OCI-LY7 (cell line): Measurements from ENCODE around the gene COL8A2. TPM values are rescaled to one million over a fixed set of nuclear protein-coding genes. Genes with fewer than 3 reads are reported as not detected.
A peak's percentile ranks its signal among the peaks of the same experiment; 100 is the strongest.

Experiments used
- BruUV-seq: library from RNA; stranded (reverse); fragments of 400-500 nt; replicated peaks from 2 replicates; lab custom pipeline; 2021; lab: Mats Ljungman, UMichigan
- CTCF ChIA-PET: fragments of 300-600 bp; sonication (Branson Sonifier 250); formaldehyde crosslinking; loops from one replicate; lab custom pipeline; 2022; ENCODE audit warnings: antibody characterized with exemption; ENCODE audit not compliant: unreplicated experiment; lab: Charles Lee
- POLR2A ChIA-PET: fragments of 300-600 bp; sonication (Branson Sonifier 250); formaldehyde crosslinking; loops from one replicate; lab custom pipeline; 2022; ENCODE audit warnings: antibody characterized with exemption; lab: Charles Lee
- DNase-seq: peaks from one replicate; pipeline ENCODE4 v3.0.0-alpha.2; 2015; ENCODE audit warnings: low spot score
- H2AFZ ChIP-seq: fragments of 200-600 bp; sonication (generic), shearing (Covaris generic); 2 replicates; pipeline ENCODE4 v1.6.1; 2014; ENCODE audit warnings: mild to moderate bottlenecking, antibody characterized with exemption, low read length, moderate library complexity
- H3K27ac ChIP-seq: fragments of 200-600 bp; sonication (generic); 2 replicates; pipeline ENCODE4 v1.5.1; 2014; ENCODE audit warnings: mixed run types, low read depth, mild to moderate bottlenecking, moderate library complexity, low read length, inconsistent platforms; ENCODE audit not compliant: poor library complexity, severe bottlenecking
- H3K36me3 ChIP-seq: fragments of 200-600 bp; sonication (generic); 2 replicates; pipeline ENCODE4 v1.6.1; 2014; ENCODE audit warnings: mild to moderate bottlenecking, antibody characterized with exemption, low read length, moderate library complexity, mixed read lengths; ENCODE audit not compliant: insufficient read depth
- H3K4me1 ChIP-seq: fragments of 200-600 bp; sonication (generic); 2 replicates; pipeline ENCODE4 v1.5.1; 2014; ENCODE audit warnings: mild to moderate bottlenecking, low read length; ENCODE audit not compliant: insufficient read depth, poor library complexity, severe bottlenecking
- H3K4me2 ChIP-seq: fragments of 200-600 bp; sonication (generic); 2 replicates; pipeline ENCODE4 v1.6.1; 2014; ENCODE audit warnings: mild to moderate bottlenecking, low read length
- H3K4me3 ChIP-seq: fragments of 200-600 bp; sonication (generic); 2 replicates; pipeline ENCODE4 v1.5.1; 2014; ENCODE audit warnings: mild to moderate bottlenecking, low read depth, low read length; ENCODE audit not compliant: poor library complexity, severe bottlenecking
- H3K79me2 ChIP-seq: fragments of 200-600 bp; sonication (generic); 2 replicates; pipeline ENCODE4 v1.6.1; 2016; ENCODE audit warnings: low read depth, mild to moderate bottlenecking, low read length, moderate library complexity, mixed read lengths; ENCODE audit not compliant: insufficient read depth
- H3K9me2 ChIP-seq: fragments of 200-600 bp; sonication (generic); 2 replicates; pipeline ENCODE4 v1.6.1; 2016; ENCODE audit warnings: mild to moderate bottlenecking, low read length, mixed read lengths; ENCODE audit not compliant: insufficient read depth
- H3K9me3 ChIP-seq: fragments of 200-600 bp; sonication (generic); 2 replicates; pipeline ENCODE4 v1.6.1; 2014; ENCODE audit warnings: mild to moderate bottlenecking, mixed run types, low read length, mixed read lengths
- H4K20me1 ChIP-seq: fragments of 200-600 bp; sonication (generic); 2 replicates; pipeline ENCODE4 v1.6.1; 2014; ENCODE audit warnings: mild to moderate bottlenecking, antibody characterized with exemption, low read length, moderate library complexity, mixed read lengths; ENCODE audit not compliant: insufficient read depth
- CTCF ChIP-seq: fragments of 200-600 bp; sonication (generic); conservative IDR thresholded peaks from 2 replicates; pipeline ENCODE4 v1.5.1; 2014; ENCODE audit warnings: mild to moderate bottlenecking, antibody characterized with exemption, low read length, moderate library complexity, mixed read lengths
- EZH2phosphoT487 ChIP-seq: fragments of 200-600 bp; sonication (generic); IDR thresholded peaks from 2 replicates; pipeline ENCODE4 v1.6.1; 2018; ENCODE audit warnings: low read depth, borderline replicate concordance, mild to moderate bottlenecking, mixed run types, antibody characterized with exemption, low read length, moderate library complexity, mixed read lengths
- intact Hi-C: fragments of 100-400 bp; cut with micrococcal nuclease; formaldehyde crosslinking; loops from one replicate; pipeline ENCODE4 v1.10.0; 2022; ENCODE audit not compliant: unreplicated experiment
- total RNA-seq, 2 experiments: library from RNA; depleted of rRNA in 1 of 2; stranded (reverse); fragments of >200 nt in 1 of 2; shearing (Covaris generic) in 1 of 2; gene quantifications; 2 replicates each; pipeline ENCODE4 v1.2.3, GENCODE V29; 2014 to 2022

Gene COL8A2
- total RNA-seq, 2 experiments from 2014 or later = not detected

- Histone ChIP-seq H3K27ac (no peak overlapping the region), H3K9me2 (no peaks in the 10 kb centered on the region), H3K9me3 (no peaks in the 10 kb centered on the region), H3K79me2 (peaks cover 7% of the 10 kb centered on the region), H3K4me2 (0 out of 2 replicates have a peak overlapping the region, but pooled peaks have one; percentile 7), H4K20me1 (peaks cover 5% of the 10 kb centered on the region; the same call in 1 of the 2 replicates), H3K4me3 (no peak overlapping the region), H3K36me3 (no peaks in the 10 kb centered on the region), H3K4me1 (peaks cover 5% of the 10 kb centered on the region), H2AFZ (0 out of 2 replicates have a peak overlapping the region, but pooled peaks have one; percentile 57)
- no peak for DNase-seq
- no TSS peak for BruUV-seq
- CTCF ChIA-PET = no interaction called here
- intact Hi-C loops = loop anchor here (5.0 kb wide), 1 partner anchor 202 kb away; the partner anchor contains the start of gene AGO1
- TF ChIP-seq CTCF (no peak), EZH2phosphoT487 (no peak)
- POLR2A ChIA-PET = no interaction called here
Observed at GRCh38 chr1:36084497-36085115, 40.4 kb downstream of the COL8A2 start.

- intact Hi-C loops = no loop called here
- POLR2A ChIA-PET = no interaction called here
- no peaks in the 10 kb centered on the region for H4K20me1 ChIP-seq
- H3K9me3 ChIP-seq = no peaks in the 10 kb centered on the region
- DNase-seq = no peak
- H3K4me3 ChIP-seq = no peak within 1 kb of the TSS
- H3K9me2 ChIP-seq = no peaks in the 10 kb centered on the region
- H3K4me2 ChIP-seq = 0 out of 2 replicates have a peak within 1 kb of the TSS, but pooled peaks have one; percentile 7
- TF ChIP-seq CTCF (no peak), EZH2phosphoT487 (no peak)
- peaks cover 5% of the 10 kb centered on the region for H3K4me1 ChIP-seq
- CTCF ChIA-PET = no interaction called here
- H3K27ac ChIP-seq = no peak within 1 kb of the TSS
- BruUV-seq = no TSS peak
- H3K36me3 ChIP-seq = no peaks in the 10 kb centered on the region
- H3K79me2 ChIP-seq = no peaks in the 10 kb centered on the region
- 0 out of 2 replicates have a peak within 1 kb of the TSS, but pooled peaks have one; percentile 57 for H2AFZ ChIP-seq
Observed at GRCh38 chr1:36083635-36084496, 41.2 kb downstream of the COL8A2 start, which contains the start of gene TEKT2. Gene TEKT2 (plus strand): TSS chr1:36084094. CDS start chr1:36084922, 828 bp downstream.
